ENCODE measurements around the gene GDPD2.

The GDPD2 gene

DNA sequence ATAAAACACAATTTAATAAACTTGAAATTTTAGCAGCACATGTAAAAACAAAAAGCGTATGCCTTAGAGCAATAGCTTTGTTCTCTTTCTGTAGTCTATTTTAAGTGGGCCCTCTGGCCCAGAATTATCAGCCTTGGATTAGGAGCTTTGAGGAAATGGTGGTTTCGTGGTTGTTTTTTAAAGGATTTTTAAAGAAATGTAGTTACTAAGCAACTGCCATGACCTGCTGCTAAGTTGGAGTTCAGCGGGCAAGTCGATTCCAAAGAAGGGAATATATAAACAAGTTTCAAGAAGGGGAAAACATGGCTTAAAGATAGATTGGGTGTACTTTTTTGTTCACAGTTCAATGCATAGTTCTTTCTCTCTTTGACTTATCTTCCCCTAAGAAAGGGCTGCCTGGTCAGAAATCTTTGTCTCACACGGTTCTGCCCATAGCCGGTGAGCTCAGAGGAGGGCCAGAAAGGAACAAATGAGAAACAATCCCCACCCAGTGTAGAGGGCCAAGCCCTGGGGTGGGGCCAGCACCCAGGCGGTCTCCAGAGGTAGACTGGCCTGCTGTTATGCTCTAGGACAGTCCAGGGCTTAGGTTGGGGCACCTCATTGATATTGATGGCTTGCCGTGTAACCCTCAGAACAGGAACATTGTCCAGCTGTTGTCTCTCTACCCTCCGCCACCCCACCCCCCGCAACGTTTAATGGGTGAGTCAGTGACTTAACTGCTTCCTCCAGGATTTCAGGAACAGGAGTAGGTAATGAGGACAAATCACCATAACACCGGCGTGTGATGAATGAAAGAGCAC, 54.0 kb downstream of the GDPD2 start:
- no peak for DNase-seq

GRCh38 chrX:70477734-70478075, 54.6 kb downstream of the GDPD2 start:
- no peak for DNase-seq

DNA sequence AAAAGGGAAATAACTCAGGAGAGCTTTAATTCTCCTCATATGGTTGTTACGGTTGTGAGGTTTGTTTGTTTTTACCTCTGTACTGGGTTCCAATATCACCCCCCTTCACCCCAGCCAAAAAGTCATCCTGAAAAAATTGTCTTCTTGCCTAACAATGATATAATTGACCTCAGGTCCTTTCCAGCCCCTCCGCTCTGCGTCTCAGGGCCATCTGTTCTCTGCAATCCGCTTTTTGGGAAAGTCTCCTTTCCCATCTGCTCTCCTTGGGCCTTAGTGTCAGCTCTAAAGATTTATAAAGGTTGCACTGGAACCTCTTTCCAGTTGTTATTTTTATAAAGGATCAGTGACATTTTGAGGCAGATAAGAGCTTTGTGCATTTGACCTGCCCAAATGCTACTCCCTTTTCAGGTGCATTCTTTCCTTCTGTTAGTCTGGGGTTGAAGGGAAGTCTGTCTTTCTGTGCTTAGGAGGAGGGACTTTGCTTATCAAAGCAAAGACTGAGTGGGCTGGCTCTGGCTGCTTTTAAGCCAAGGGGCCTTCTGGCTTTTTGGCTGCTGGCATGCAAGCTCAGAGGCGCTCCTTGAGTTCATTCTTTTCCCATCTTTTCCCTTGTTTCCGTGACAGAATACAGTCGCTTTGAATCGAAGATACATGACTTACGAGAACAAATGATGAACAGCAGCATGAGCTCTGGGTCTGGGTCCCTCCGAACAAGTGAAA, 55.6 kb downstream of the GDPD2 start:
- DNase-seq: peak; percentile 25

- DNase-seq: no peak
Measured at GRCh38 chrX:70479247-70479921, 56.3 kb downstream of the GDPD2 start.

- no peak for DNase-seq
Measured at GRCh38 chrX:70479922-70480659, 57.0 kb downstream of the GDPD2 start.

GRCh38 chrX:70480660-70481018, 57.5 kb downstream of the GDPD2 start:
- DNase-seq: no peak

DNA sequence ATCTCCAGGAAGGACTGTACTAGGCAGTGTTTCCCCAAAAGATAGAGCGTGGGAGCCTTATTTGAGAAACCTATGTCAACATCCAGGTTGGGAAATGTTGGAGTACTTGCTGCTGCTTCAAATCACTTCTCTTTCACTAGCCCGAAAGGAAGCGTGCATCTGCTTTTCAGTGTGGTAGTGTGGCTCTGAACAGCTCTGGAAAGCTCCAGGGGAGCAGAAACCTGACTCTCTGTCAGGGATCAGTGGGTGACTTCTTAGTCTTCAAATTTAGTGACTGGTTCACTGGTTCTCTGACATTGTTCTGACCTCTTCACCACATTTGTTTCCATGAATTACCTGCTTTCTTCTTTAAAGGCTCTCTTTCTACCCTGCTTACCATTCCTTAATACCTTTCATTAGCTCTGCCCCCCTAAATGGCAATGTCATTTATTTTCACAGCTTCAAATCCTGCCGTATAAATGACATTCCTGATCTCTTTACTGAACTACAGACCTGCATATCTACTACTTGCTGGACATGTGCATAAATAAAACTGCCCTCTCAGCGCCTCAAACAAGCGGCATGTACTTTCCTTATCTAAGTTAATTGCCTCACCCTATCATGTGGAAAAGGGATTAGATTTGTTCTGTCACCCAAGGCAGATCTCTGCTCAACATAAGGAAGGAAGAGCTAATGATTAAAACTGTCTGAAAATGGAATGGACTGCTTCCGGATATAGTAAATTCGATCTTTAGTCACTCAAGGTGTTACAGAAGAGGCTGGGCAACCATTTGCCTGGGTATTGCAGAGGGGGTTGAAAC, 58.6 kb downstream of the GDPD2 start:
- DNase-seq: no peak

- no peak for DNase-seq
Measured at GRCh38 chrX:70482300-70482699, 59.2 kb downstream of the GDPD2 start.
